WTC11 (cell line): ENCODE data around the gene CDCA7L. TPM values are rescaled to one million over a fixed set of nuclear protein-coding genes. Genes with fewer than 3 reads are reported as not detected.

Source experiments
- ATAC-seq: fragments of 200-7000 bp; cut with Tn5 transposase; 2 replicates; pipeline ENCODE4 v1.10.0; 2021; ENCODE audit warnings: mild to moderate bottlenecking, moderate library complexity
- CTCF ChIA-PET: fragments of 300-600 bp; sonication (Branson Sonifier 250); formaldehyde crosslinking; loops from one replicate; lab custom pipeline; 2021; ENCODE audit warnings: antibody characterized with exemption; lab: Charles Lee
- POLR2A ChIA-PET: fragments of 350-600 bp; sonication (Branson Sonifier 250); formaldehyde crosslinking; loops from one replicate; lab custom pipeline; 2021; ENCODE audit warnings: antibody characterized with exemption; lab: Charles Lee
- DNase-seq: peaks from one replicate; pipeline ENCODE4 v3.0.0; 2021; ENCODE audit warnings: low spot score
- H3K27ac Mint-ChIP-seq: 2 replicates; pipeline ENCODE4 v1.8.0; 2021; ENCODE audit warnings: mixed read lengths
- H3K27me3 Mint-ChIP-seq: 2 replicates; pipeline ENCODE4 v1.8.0; 2021; ENCODE audit warnings: low read depth, mild to moderate bottlenecking, moderate library complexity, mixed read lengths
- H3K36me3 Mint-ChIP-seq: 2 replicates; pipeline ENCODE4 v1.8.0; 2021; ENCODE audit warnings: mixed read lengths
- H3K4me1 Mint-ChIP-seq: 2 replicates; pipeline ENCODE4 v1.8.0; 2022; ENCODE audit warnings: mixed read lengths
- H3K4me3 Mint-ChIP-seq: 2 replicates; pipeline ENCODE4 v1.8.0; 2021; ENCODE audit warnings: mild to moderate bottlenecking, moderate library complexity, mixed read lengths
- H3K9me3 Mint-ChIP-seq: 2 replicates; pipeline ENCODE4 v1.8.0; 2021; ENCODE audit warnings: mixed read lengths
- ATF1 ChIP-seq: sonication (generic); formaldehyde crosslinking; IDR thresholded peaks from 2 replicates; pipeline ENCODE4 v1.8.1; 2023; ENCODE audit warnings: mild to moderate bottlenecking, moderate library complexity, missing genetic modification reagents
- CREB1 ChIP-seq: sonication (generic); formaldehyde crosslinking; IDR thresholded peaks from 2 replicates; pipeline ENCODE4 v1.8.0; 2023; ENCODE audit warnings: mild to moderate bottlenecking, missing genetic modification reagents
- CREM ChIP-seq: sonication (generic); formaldehyde crosslinking; IDR thresholded peaks from 2 replicates; pipeline ENCODE4 v1.8.1; 2022; ENCODE audit warnings: mild to moderate bottlenecking, missing genetic modification reagents, moderate library complexity
- ELF4 ChIP-seq: sonication (generic); formaldehyde crosslinking; IDR thresholded peaks from 2 replicates; pipeline ENCODE4 v1.8.1; 2022; ENCODE audit warnings: low read depth, mild to moderate bottlenecking, moderate library complexity, missing genetic modification reagents
- ETV6 ChIP-seq: sonication (generic); formaldehyde crosslinking; IDR thresholded peaks from 2 replicates; pipeline ENCODE4 v1.8.1; 2022; ENCODE audit warnings: mild to moderate bottlenecking, missing genetic modification reagents
- FOXP1 ChIP-seq: sonication (generic); formaldehyde crosslinking; IDR thresholded peaks from 2 replicates; pipeline ENCODE4 v1.8.0; 2022; ENCODE audit warnings: missing genetic modification reagents, mild to moderate bottlenecking, moderate library complexity, borderline replicate concordance
- HMGA2 ChIP-seq: fragments of 250-450 bp; sonication (Bioruptor Pico); IDR thresholded peaks from 2 replicates; pipeline ENCODE4 v1.4.0; 2021; ENCODE audit warnings: mild to moderate bottlenecking, moderate library complexity
- NR3C1 ChIP-seq: sonication (generic); formaldehyde crosslinking; conservative IDR thresholded peaks from 2 replicates; pipeline ENCODE4 v1.8.1; 2023; ENCODE audit warnings: low read depth, mild to moderate bottlenecking, missing genetic modification reagents
- SMAD4 ChIP-seq: sonication (generic); formaldehyde crosslinking; IDR thresholded peaks from 2 replicates; pipeline ENCODE4 v1.8.0; 2022; ENCODE audit warnings: mild to moderate bottlenecking, missing genetic modification reagents
- ZNF121 ChIP-seq: sonication (generic); formaldehyde crosslinking; IDR thresholded peaks from 2 replicates; pipeline ENCODE4 v1.8.0; 2023; ENCODE audit warnings: missing genetic modification reagents
- total RNA-seq: library from RNA; stranded (reverse); gene quantifications from 3 replicates; pipeline ENCODE4 v1.2.3, GENCODE V29; 2021
- TF ChIP-seq, protein P1 (sequence below): sonication (generic); formaldehyde crosslinking; IDR thresholded peaks from 2 replicates; pipeline ENCODE4 v1.8.0; 2023; ENCODE audit warnings: missing genetic modification reagents, mild to moderate bottlenecking, borderline replicate concordance
- TF ChIP-seq, protein P2 (sequence below): fragments of 200-600 bp; IDR thresholded peaks from 2 replicates; pipeline ENCODE4 v1.8.0; 2022; ENCODE audit warnings: antibody characterized with exemption
- TF ChIP-seq, protein P3 (sequence below): sonication (generic); formaldehyde crosslinking; IDR thresholded peaks from 2 replicates; pipeline ENCODE4 v1.8.1; 2023; ENCODE audit warnings: mild to moderate bottlenecking, missing genetic modification reagents
- TF ChIP-seq, protein P4 (sequence below): sonication (generic); formaldehyde crosslinking; IDR thresholded peaks from 2 replicates; pipeline ENCODE4 v1.8.1; 2023; ENCODE audit warnings: mild to moderate bottlenecking, missing genetic modification reagents
- TF ChIP-seq, protein P5 (sequence below): sonication (generic); formaldehyde crosslinking; IDR thresholded peaks from 2 replicates; pipeline ENCODE4 v1.8.1; 2022; ENCODE audit warnings: low read depth, mild to moderate bottlenecking, moderate library complexity, missing genetic modification reagents, borderline replicate concordance
- TF ChIP-seq, protein P6 (sequence below): sonication (generic); formaldehyde crosslinking; conservative IDR thresholded peaks from 2 replicates; pipeline ENCODE4 v1.8.1; 2023; ENCODE audit warnings: mild to moderate bottlenecking, low read depth, missing genetic modification reagents, moderate library complexity
- TF ChIP-seq, protein P7 (sequence below): sonication (generic); formaldehyde crosslinking; conservative IDR thresholded peaks from 2 replicates; pipeline ENCODE4 v1.8.1; 2022; ENCODE audit warnings: mild to moderate bottlenecking, missing genetic modification reagents

The CDCA7L gene
- total RNA-seq, 1 experiment from 2014 or later, result 161 TPM

DNA sequence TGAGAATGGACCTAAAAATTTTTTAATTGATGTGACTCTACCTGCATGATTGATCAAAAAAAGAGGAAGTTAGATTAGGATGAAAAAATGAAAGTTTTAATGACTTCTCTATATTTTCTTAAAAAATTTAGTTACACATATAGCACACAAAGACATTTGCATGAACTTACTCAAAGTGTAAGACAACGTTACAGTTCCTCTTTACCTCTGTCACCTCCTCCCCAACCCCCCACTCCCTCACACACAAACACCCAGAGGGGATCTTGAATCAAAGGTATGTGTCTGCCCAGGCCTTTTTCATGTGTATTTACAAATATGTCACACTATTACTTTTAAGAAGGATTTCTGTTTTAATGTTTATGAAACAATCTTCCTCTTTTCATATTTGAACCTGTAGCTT is 20.6 kb upstream of the CDCA7L start:
- TF ChIP-seq, protein P1, sequence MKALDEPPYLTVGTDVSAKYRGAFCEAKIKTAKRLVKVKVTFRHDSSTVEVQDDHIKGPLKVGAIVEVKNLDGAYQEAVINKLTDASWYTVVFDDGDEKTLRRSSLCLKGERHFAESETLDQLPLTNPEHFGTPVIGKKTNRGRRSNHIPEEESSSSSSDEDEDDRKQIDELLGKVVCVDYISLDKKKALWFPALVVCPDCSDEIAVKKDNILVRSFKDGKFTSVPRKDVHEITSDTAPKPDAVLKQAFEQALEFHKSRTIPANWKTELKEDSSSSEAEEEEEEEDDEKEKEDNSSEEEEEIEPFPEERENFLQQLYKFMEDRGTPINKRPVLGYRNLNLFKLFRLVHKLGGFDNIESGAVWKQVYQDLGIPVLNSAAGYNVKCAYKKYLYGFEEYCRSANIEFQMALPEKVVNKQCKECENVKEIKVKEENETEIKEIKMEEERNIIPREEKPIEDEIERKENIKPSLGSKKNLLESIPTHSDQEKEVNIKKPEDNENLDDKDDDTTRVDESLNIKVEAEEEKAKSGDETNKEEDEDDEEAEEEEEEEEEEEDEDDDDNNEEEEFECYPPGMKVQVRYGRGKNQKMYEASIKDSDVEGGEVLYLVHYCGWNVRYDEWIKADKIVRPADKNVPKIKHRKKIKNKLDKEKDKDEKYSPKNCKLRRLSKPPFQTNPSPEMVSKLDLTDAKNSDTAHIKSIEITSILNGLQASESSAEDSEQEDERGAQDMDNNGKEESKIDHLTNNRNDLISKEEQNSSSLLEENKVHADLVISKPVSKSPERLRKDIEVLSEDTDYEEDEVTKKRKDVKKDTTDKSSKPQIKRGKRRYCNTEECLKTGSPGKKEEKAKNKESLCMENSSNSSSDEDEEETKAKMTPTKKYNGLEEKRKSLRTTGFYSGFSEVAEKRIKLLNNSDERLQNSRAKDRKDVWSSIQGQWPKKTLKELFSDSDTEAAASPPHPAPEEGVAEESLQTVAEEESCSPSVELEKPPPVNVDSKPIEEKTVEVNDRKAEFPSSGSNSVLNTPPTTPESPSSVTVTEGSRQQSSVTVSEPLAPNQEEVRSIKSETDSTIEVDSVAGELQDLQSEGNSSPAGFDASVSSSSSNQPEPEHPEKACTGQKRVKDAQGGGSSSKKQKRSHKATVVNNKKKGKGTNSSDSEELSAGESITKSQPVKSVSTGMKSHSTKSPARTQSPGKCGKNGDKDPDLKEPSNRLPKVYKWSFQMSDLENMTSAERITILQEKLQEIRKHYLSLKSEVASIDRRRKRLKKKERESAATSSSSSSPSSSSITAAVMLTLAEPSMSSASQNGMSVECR (CRISPR knock-in tag), result no peak
- no peak for TF ChIP-seq HMGA2 (CRISPR knock-in tag)
- TF ChIP-seq ETV6 (CRISPR knock-in tag), result no peak
- no peak for TF ChIP-seq ELF4 (CRISPR knock-in tag)
- TF ChIP-seq, protein P2, sequence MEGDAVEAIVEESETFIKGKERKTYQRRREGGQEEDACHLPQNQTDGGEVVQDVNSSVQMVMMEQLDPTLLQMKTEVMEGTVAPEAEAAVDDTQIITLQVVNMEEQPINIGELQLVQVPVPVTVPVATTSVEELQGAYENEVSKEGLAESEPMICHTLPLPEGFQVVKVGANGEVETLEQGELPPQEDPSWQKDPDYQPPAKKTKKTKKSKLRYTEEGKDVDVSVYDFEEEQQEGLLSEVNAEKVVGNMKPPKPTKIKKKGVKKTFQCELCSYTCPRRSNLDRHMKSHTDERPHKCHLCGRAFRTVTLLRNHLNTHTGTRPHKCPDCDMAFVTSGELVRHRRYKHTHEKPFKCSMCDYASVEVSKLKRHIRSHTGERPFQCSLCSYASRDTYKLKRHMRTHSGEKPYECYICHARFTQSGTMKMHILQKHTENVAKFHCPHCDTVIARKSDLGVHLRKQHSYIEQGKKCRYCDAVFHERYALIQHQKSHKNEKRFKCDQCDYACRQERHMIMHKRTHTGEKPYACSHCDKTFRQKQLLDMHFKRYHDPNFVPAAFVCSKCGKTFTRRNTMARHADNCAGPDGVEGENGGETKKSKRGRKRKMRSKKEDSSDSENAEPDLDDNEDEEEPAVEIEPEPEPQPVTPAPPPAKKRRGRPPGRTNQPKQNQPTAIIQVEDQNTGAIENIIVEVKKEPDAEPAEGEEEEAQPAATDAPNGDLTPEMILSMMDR, result no peak
- TF ChIP-seq SMAD4 (CRISPR knock-in tag), result no peak
- no peak for TF ChIP-seq ZNF121
- no peak for TF ChIP-seq ATF1 (CRISPR knock-in tag)
- TF ChIP-seq, protein P3, sequence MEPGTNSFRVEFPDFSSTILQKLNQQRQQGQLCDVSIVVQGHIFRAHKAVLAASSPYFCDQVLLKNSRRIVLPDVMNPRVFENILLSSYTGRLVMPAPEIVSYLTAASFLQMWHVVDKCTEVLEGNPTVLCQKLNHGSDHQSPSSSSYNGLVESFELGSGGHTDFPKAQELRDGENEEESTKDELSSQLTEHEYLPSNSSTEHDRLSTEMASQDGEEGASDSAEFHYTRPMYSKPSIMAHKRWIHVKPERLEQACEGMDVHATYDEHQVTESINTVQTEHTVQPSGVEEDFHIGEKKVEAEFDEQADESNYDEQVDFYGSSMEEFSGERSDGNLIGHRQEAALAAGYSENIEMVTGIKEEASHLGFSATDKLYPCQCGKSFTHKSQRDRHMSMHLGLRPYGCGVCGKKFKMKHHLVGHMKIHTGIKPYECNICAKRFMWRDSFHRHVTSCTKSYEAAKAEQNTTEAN, result no peak
- H3K4me3 Mint-ChIP-seq, result no peak overlapping the region
- no peaks in the 10 kb centered on the region for H3K36me3 Mint-ChIP-seq
- ChIA-PET CTCF (no interaction called here), POLR2A (no interaction called here)
- H3K27me3 Mint-ChIP-seq, result no peaks in the 10 kb centered on the region
- DNase-seq (no peak), ATAC-seq (no peak)
- 0 out of 2 replicates have a peak, but pooled peaks cover 3% of the 10 kb centered on the region for H3K4me1 Mint-ChIP-seq
- H3K27ac Mint-ChIP-seq, result no peak overlapping the region
- H3K9me3 Mint-ChIP-seq, result no peaks in the 10 kb centered on the region

DNA sequence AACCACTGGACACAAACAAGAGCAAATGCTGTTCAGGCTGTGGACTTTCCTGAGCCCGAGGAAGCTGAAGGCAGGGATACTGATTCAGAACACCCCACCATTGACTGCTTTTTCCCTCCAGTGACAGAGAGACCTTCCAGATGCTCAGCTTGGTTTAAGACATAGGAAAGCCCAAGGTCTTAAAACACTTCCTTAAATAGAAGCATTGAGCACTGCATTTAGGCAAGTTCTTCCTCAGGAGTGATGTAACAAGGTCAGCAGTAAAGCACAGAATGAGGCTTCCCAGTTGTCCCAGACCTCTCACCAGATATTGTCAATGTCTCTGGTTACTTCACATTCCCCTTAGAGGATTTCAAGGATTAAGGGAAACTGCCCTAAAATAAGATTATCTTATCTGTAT is 19.6 kb upstream of the CDCA7L start:
- Mint-ChIP-seq H3K4me3 (no peak overlapping the region), H3K9me3 (peaks cover 2% of the 10 kb centered on the region), H3K4me1 (0 out of 2 replicates have a peak, but pooled peaks cover 3% of the 10 kb centered on the region), H3K27me3 (no peaks in the 10 kb centered on the region), H3K27ac (no peak overlapping the region), H3K36me3 (no peaks in the 10 kb centered on the region)
- TF ChIP-seq, protein P4, sequence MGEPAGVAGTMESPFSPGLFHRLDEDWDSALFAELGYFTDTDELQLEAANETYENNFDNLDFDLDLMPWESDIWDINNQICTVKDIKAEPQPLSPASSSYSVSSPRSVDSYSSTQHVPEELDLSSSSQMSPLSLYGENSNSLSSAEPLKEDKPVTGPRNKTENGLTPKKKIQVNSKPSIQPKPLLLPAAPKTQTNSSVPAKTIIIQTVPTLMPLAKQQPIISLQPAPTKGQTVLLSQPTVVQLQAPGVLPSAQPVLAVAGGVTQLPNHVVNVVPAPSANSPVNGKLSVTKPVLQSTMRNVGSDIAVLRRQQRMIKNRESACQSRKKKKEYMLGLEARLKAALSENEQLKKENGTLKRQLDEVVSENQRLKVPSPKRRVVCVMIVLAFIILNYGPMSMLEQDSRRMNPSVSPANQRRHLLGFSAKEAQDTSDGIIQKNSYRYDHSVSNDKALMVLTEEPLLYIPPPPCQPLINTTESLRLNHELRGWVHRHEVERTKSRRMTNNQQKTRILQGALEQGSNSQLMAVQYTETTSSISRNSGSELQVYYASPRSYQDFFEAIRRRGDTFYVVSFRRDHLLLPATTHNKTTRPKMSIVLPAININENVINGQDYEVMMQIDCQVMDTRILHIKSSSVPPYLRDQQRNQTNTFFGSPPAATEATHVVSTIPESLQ (CRISPR knock-in tag), result no peak
- TF ChIP-seq FOXP1 (no peak), ETV6 (CRISPR knock-in tag) (no peak), NR3C1 (CRISPR knock-in tag) (no peak), ZNF121 (no peak), CREB1 (no peak), CREM (CRISPR knock-in tag) (no peak)
- TF ChIP-seq, protein P5, sequence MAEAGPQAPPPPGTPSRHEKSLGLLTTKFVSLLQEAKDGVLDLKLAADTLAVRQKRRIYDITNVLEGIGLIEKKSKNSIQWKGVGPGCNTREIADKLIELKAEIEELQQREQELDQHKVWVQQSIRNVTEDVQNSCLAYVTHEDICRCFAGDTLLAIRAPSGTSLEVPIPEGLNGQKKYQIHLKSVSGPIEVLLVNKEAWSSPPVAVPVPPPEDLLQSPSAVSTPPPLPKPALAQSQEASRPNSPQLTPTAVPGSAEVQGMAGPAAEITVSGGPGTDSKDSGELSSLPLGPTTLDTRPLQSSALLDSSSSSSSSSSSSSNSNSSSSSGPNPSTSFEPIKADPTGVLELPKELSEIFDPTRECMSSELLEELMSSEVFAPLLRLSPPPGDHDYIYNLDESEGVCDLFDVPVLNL (CRISPR knock-in tag), result no peak
- TF ChIP-seq, protein P6, sequence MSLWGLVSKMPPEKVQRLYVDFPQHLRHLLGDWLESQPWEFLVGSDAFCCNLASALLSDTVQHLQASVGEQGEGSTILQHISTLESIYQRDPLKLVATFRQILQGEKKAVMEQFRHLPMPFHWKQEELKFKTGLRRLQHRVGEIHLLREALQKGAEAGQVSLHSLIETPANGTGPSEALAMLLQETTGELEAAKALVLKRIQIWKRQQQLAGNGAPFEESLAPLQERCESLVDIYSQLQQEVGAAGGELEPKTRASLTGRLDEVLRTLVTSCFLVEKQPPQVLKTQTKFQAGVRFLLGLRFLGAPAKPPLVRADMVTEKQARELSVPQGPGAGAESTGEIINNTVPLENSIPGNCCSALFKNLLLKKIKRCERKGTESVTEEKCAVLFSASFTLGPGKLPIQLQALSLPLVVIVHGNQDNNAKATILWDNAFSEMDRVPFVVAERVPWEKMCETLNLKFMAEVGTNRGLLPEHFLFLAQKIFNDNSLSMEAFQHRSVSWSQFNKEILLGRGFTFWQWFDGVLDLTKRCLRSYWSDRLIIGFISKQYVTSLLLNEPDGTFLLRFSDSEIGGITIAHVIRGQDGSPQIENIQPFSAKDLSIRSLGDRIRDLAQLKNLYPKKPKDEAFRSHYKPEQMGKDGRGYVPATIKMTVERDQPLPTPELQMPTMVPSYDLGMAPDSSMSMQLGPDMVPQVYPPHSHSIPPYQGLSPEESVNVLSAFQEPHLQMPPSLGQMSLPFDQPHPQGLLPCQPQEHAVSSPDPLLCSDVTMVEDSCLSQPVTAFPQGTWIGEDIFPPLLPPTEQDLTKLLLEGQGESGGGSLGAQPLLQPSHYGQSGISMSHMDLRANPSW (CRISPR knock-in tag), result no peak
- TF ChIP-seq, protein P7, sequence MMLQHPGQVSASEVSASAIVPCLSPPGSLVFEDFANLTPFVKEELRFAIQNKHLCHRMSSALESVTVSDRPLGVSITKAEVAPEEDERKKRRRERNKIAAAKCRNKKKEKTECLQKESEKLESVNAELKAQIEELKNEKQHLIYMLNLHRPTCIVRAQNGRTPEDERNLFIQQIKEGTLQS (CRISPR knock-in tag), result no peak
- ChIA-PET POLR2A (no interaction called here), CTCF (no interaction called here)
- DNase-seq (no peak), ATAC-seq (no peak)
